Measurements from ENCODE around the gene TFF2. TPM values are rescaled to one million over a fixed set of nuclear protein-coding genes. Genes with fewer than 3 reads are reported as not detected.

TFF2 gene
- total and polyA plus RNA-seq, 2 of the 4 experiments (the other 2 are of a cell fraction), result not detected

- POLR2A ChIA-PET (ENCODE audit: unreplicated experiment), result no interaction called here
- Histone ChIP-seq H2BK5ac (ENCODE audit: low read depth, low read length, poor library complexity, severe bottlenecking) (no peak overlapping the region), H3K36me3 (ENCODE audit: control insufficient read depth, insufficient read depth, low read length) (no peaks in the 10 kb centered on the region), H3K18ac (ENCODE audit: low read depth, low read length) (no peak overlapping the region), H3K27ac (ENCODE audit: insufficient read depth, low read length) (no peak overlapping the region), H3K23ac (ENCODE audit: low read depth, low read length) (no peak overlapping the region), H3K56ac (ENCODE audit: extremely low read depth, insufficient read depth, low read length) (no peak overlapping the region), H3K4ac (ENCODE audit: low read depth, low read length) (no peak overlapping the region), H2AK9ac (replicated peaks; ENCODE audit: low read depth, low read length, poor library complexity) (no peak overlapping the region), H3K4me1 (ENCODE audit: control insufficient read depth, insufficient read depth, low read length) (no peaks in the 10 kb centered on the region), H3K79me1 (ENCODE audit: low read depth in 1 of 2, low read length in 2 of 2) (no peaks in the 10 kb centered on the region), H4K91ac (ENCODE audit: insufficient read depth, low read depth, low read length) (no peak overlapping the region), H3K27me3 (ENCODE audit: control insufficient read depth, insufficient read depth, low read length) (peaks cover 13% of the 10 kb centered on the region), H3K9me1 (ENCODE audit: insufficient read depth, low read length) (no peaks in the 10 kb centered on the region; the same call in 1 of the 2 replicates), H2BK15ac (ENCODE audit: low read depth, low read length) (no peak overlapping the region), H4K20me1 (ENCODE audit: insufficient read depth, low read length) (no peaks in the 10 kb centered on the region), H2AFZ (replicated peaks; ENCODE audit: low read length, poor library complexity) (no peak overlapping the region), H3K4me2 (ENCODE audit: low read depth, low read length) (no peak overlapping the region), H3K9ac (ENCODE audit: low read depth, low read length) (no peak overlapping the region), H2AK5ac (ENCODE audit: low read depth, low read length) (no peak overlapping the region), H2BK120ac (ENCODE audit: low read depth, low read length) (no peak overlapping the region), H2BK20ac (ENCODE audit: low read depth, low read length) (no peak overlapping the region), H4K5ac (ENCODE audit: low read depth, low read length) (no peak overlapping the region), H4K8ac (ENCODE audit: low read depth in 2 of 2, low read length in 2 of 2) (no peak overlapping the region), H3K9me3 (ENCODE audit: control insufficient read depth, insufficient read depth, low read length) (no peaks in the 10 kb centered on the region), H3K4me3 (ENCODE audit: insufficient read depth, low read depth, low read length) (no peak overlapping the region), H3K14ac (replicated peaks; ENCODE audit: low read depth, low read length) (no peak overlapping the region)
- in situ Hi-C loops (cut with MboI; ENCODE audit: low sequenced_read_pairs), result no loop called here
- DNase-seq (no peak), ATAC-seq (ENCODE audit: low read depth) (no peak)
- CTCF ChIA-PET, result no interaction called here
- no TSS peak for BruUV-seq (replicated peaks)
- WGBS, 2 experiments (ENCODE audit: extremely low coverage in 2 of 2, insufficient read length in 1 of 2), result 88% methylated on average over 5 of the region's 15 CpGs; no CpG with 5 or more reads in 1 of the 2 experiments
- intact Hi-C loops (cut with micrococcal nuclease), result no loop called here
- dilution Hi-C loops (cut with HindIII; ENCODE audit: low sequenced_read_pairs, unreplicated experiment), result no loop called here
- no peak for TF ChIP-seq FOS (IDR thresholded peaks at IDR 0.05; ENCODE audit: low read depth, low read length)
- no peak for TF ChIP-seq SMC3 (IDR thresholded peaks at IDR 0.05; ENCODE audit: low read depth, low read length)
- TF ChIP-seq BHLHE40 (IDR thresholded peaks at IDR 0.05; ENCODE audit: low read depth, low read length), result no peak
- no peak for TF ChIP-seq RAD21 (IDR thresholded peaks at IDR 0.05; ENCODE audit: low read length)
- TF ChIP-seq CHD1 (IDR thresholded peaks at IDR 0.05; ENCODE audit: low read depth, low read length), result no peak
- TF ChIP-seq MAZ (IDR thresholded peaks at IDR 0.05; ENCODE audit: borderline replicate concordance, low read depth, low read length), result no peak
These were observed 8.8 kb downstream of the TFF2 start for GRCh38 chr21:42341776-42342542.
